ELF-1 (cell line): ENCODE measurements around the gene DNAJC18.

Experiments used
- DNase-seq: peaks from one replicate; pipeline ENCODE4 v3.0.0-alpha.2; 2016; ENCODE audit warnings: low read depth, low spot score

Gene DNAJC18

DNA sequence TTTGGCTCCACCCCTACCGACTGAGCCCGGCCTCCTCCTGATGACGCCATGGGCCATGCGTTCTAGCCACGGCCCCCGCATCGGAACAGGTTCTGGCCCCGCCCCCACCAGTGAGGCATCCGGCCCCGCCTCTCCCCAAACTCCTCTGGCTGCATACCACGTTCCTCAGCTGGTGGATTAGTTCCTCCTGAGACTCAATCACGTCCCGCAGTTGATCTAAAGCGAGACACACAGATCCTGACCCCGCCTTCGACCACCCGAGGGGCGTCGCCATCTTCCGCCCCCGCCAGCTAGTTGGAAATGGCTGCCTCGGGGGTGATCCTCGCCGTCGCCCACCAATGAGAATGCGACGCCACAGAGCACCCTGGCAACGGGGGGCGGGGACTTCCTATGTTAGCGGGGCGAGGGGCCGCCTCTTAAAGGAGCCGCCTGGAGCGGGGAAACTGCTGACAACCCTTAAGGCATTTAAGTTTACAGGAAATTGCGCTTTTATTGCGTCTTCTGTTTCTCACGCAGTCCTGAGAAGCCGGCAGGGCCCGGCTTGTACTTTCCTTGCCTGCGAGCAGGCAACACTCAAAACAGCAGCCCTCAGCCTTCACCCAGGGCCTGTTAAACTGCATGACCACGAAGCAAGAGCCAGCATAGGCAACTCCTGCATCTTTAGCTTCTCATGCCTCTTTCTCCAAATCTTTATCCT lies 35.4 kb downstream of the DNAJC18 start, which contains the start of gene SPATA24:
Gene SPATA24, minus strand, starts transcription at position 303 of the 697 bp plus-strand sequence. Its CDS starts 29 bp downstream, at position 274.
- peak; percentile 99 for DNase-seq

DNA sequence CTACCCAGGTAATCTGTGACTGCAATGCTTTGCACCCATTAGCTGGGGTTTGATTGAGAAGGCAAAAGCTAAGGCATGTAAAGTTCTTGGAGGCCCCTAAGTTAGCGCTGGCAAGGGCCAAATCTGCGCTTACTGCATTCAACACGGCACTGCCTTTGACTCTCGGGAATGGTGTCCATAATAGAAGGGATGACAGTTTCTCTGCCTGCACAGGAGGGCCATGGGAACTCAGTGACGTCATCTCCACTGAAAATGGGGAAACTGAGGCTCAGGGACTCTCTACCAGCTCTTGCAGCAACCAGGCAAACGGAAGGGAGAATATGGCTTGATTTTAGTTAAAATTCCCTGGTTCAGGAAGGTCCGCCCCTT lies 35.9 kb downstream of the DNAJC18 start:
- DNase-seq, result no peak

DNA sequence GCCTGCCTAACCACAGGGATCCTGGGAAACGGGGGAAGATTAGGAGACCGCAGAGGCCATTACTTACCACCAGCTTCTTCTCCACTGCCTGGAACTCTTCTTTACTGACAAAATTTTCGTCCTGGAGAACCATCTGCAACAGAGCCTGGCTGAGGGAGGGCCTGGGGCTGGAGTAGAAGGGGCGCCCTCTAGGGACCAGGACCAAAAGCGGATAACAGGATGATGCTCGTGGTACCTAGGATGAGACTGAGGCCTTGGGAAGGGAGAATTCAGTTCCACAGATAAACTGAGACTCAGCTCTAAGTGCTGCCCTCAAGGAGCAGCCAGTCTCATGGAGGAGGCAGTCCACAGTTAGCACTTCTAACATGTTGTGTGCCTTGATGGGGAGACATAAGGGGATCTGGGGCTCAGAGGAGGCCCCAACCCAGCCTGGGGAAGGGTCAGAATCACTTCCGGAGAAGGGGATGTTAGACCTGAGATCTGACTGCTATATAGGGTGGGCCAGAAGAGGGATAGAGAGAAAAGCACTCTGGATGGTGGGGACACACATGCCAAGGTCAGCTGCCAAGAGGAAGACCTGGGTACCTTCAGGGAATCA lies 36.7 kb downstream of the DNAJC18 start:
- peak; percentile 79 for DNase-seq

DNA sequence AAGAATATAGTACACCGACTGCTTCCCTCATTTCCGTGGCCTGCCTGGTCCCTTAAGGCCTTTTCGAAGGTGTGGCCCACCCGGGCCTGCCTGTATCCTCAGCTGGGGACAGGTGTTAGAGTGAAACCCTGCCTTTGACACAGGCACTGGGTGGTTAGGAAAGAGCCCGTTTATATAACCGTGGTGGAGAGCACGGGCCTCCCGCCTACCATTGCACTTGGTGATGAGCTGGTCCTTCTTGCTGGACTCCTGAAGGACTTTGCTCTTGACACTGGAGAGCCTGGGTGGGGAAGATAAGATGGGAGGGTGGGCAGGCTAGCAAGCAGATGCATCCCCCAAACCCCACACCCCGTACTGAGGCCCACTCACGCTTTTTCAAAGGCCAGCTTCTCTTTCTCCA lies 37.8 kb downstream of the DNAJC18 start:
- no peak for DNase-seq

DNA sequence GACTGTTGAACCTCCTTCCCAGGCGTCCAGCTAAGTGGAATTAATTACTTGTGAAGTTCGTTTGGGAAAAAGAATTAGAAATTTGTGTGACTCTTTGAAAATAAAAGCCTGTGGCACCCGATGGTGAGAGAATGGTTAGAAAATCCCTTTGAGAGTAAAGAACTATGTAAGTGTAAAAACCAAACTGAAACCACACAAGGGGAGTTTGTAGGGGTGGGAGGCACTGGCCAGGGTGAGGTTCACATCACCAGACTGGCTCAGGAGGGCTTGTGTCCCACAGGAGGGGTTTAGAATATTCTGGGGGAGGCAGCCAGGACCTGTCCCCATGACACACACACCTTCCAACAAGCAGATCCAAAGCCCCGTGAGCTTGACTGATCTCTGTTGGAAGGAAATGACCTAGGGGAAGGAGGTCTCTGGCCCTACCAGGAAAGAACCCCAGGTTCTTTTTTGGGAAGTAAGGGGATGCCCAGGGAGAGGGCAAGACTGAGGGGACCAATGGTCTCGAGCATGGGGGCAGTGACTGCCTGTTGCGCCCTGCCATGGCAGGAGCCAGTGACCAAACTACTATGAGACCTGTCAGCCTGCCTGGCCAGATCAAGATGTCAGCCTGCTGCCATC lies 39.7 kb downstream of the DNAJC18 start:
- no peak for DNase-seq

DNA sequence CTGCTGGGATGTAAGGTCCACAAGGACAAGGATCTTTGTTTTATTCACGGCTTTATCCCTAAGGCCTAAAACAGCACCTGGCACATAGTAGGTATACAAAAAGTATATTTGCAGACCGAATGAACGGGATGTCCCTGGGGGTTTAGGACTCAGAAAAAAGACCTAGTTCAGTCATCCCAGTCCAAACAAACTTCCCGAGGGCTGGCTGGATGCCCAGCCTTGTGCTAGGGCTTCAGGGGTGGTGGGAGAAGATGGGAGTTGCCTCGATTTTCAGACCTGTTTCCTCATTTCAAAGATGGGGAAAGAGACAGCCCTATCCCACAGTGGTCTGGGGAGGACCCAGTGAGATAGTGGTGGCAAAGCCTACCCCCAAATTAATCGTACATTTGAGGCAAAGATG lies 41.4 kb downstream of the DNAJC18 start:
- no peak for DNase-seq

DNA sequence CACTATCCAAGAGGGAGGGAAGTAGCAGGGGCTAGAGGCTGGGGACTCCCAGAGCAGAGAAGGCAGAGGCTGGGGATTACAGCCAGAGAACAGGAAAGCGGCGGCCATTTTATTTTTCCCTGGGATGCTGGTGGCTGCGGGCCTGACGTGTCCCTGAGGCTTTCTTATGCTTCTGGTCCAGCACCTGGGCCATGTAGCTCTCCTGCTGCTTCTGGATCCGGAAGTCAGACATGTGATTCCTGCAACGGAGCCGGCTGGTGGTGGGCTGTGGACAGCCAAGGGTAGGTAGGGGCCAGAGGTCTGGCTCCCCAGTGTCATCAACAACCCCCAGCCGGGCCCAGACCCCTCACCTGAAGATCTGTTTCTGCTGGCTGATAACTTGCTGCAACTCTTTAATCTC lies 42.6 kb downstream of the DNAJC18 start:
- DNase-seq, result no peak

DNA sequence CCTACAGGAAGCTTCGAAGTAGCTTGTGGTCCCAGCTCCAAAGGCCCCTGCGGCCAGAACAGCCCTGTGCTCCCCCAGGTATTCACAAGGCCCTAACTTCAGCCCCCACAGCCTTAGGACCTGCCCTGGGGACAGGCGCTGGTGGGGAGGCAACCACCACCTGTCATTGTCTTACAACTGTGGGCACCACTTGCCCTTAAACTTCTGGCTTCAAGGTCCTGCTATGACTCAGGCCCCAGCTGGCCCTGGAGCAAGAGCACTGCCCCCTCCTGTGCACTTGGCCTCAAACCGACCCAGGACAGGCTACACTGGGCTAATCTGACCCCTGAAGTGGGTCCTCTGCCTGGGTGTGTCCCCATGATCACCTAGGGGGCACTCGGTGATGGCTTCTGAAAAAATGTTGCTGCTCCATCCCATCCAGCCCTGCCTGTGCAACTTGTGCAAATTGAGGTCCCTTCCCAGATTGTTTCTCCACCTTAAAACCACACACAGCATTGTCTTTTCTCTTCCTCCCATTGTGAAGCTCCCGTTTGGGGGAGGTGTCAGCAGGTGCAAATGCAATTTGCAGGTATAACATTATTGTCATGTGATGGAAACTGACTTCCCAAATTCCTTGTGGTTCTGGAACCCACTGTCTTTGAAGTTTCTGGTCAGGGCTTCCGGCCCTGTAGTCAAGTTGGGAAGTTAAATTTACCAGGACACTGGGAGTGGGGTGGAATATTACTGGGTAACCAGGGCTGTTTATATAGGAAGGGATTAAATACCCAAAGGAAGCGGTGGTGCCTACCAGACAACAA lies 43.3 kb downstream of the DNAJC18 start:
- DNase-seq, result no peak

DNA sequence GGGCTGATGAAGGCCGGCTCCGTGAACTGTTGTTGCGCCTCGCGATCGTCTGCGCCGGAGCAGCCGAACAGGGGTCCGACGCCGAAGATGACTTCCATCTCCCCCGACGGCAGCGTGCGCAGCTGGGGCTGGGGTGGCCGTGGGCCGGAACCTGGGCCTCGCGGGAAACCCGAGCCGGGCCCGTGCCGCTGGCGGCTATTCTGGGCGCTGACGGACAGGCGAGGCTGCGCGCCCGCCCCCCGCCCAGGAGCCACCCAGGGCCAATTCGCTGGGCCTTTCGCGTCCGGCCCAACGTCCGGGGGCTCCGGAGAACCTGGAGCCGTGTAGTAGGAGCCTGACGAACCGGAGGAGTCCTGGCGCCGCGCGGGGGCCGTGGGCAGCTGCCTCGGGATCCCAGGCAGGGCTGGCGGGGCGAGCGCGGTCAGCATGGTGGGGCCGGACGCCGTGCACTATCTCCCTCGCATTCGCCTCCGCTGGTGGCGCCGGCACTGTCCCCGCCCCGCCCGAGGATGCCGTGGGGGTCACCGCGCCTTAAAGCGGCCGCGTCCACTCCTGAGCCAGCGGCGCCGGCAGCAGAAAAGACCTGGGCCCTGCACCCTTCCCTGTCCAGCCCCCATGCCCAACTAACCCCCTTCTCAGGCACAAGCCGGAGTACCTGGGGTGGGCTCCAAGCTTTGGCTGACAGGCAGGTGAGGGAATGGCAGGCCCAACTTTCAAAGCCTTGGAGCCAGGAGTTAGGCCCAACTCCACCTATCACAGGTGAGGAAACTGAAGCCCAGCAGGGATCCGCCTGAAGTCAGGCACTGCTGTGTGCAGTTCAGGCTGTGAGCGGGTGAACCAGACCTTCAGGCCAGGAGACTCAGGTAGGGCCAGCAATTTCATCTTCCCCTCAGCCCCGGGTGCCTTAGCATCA lies 44.4 kb downstream of the DNAJC18 start, which contains the start of gene PROB1:
Gene PROB1, minus strand, starts transcription at position 451 of the 913 bp plus-strand sequence. Its CDS starts 23 bp downstream, at position 428.
- DNase-seq, result peak; percentile 51

DNA sequence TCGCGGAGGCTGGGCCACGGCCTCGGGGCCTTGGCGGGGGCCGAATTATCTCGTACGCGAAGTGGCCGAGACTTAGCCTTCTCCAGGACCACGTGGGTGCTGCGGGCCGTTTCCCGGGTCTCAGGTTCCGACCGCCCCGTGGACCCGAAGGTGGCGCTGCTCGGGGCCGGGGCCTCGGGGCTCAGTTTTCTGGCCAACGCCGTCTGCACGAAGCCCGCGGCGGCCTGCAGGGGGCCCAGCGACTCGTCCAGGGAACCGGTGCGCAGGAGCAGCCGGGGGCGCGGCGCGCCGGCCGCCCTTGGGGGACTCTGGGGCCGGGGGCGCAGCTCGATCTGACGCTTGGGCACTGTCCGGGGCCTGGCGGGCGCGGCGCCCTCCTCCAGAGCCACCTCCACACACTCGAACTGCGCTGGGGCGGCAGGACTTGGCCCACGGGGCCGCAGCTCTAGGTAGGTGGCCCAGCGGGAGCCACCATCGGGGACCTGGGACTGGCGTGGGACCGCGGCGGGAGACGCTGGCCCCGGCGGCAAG lies 45.1 kb downstream of the DNAJC18 start:
- DNase-seq, result peak; percentile 62

DNA sequence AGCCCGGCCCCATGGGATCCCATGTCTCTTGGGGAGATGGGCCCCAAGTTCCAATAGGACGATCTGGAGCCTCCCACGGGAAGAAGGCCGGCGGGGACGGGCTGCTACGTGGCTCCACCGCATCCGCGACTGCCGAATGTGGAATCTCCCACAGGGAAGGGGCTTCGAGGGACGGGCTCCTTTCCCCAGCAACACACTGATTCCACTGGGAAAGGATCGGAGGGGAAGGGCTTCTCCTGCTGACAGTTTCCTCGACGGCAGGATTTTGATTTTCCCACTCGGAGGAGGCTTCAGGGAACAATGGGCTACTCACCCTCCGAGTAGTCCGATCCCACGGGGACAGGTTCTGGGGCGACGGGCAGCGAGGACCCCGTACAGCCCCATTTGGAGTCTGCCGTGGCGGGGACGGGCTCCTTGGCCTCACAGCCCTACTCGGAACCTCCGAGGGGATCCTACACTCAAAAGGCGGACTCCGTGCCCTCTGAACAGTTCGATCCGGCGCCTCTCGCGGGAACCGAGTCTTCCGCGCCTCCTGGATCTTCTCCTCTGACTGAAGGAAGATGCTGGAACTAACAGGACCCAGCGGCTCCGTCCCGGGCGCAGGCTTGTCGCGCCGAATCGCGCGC lies 45.7 kb downstream of the DNAJC18 start:
- no peak for DNase-seq

DNA sequence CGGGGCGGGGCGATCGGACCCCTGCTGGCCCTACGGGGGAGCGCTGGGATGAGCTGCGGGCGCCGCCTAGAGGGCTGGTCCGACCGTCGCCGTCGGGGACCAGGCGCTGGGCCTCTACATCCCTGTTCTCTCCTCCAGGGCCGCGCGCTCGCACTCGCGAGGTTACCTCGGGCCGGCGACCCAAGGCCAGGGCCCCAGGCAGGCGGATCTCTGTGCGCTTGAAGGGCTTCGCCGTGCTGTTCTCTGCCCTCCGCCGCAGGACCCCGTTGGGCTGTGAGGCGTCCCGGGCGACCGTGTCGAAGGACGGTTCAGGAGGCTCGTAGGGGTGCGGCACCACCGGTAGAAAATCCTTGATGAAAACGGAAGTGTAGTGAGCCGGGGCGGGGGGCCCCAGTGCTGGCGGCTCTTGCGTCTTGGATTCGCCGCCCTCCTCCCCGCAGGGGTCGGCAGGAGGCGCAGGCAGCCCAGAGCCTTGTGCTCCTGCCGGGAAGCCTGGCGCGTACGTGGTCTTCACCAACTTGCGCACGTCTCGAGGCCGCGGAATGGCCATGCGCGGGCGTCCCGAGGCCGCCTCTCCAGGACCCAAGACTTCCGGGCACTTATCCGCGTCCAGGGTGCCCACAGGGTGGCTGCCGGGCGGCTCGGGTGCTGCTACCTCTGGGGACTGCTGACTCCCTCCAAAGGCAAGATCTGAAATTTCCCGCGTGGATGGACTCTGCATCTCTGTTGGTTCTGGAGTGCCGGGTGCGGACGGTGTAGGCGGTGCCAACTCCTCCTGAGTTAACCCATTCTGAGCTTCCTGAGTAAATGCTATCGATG lies 46.4 kb downstream of the DNAJC18 start:
- DNase-seq, result peak; percentile 89

DNA sequence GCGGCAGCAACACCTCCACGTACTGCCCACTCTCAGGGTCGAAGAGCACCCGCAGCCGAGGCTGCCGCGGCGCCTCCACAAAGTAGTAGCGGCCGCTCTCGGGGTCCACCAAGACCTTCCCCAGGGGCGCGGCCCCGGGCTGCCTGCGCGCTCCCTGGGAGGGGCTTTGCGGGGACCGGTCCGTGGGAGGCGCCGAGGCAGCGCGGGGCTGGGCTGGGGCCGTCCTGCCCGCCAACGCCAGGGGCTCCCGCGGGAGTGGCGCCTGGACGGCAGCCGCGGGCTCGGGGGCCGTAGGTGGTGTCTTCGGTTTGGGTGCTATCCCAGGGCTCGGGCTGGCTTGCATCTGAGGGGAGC lies 47.0 kb downstream of the DNAJC18 start:
- DNase-seq, result no peak

DNA sequence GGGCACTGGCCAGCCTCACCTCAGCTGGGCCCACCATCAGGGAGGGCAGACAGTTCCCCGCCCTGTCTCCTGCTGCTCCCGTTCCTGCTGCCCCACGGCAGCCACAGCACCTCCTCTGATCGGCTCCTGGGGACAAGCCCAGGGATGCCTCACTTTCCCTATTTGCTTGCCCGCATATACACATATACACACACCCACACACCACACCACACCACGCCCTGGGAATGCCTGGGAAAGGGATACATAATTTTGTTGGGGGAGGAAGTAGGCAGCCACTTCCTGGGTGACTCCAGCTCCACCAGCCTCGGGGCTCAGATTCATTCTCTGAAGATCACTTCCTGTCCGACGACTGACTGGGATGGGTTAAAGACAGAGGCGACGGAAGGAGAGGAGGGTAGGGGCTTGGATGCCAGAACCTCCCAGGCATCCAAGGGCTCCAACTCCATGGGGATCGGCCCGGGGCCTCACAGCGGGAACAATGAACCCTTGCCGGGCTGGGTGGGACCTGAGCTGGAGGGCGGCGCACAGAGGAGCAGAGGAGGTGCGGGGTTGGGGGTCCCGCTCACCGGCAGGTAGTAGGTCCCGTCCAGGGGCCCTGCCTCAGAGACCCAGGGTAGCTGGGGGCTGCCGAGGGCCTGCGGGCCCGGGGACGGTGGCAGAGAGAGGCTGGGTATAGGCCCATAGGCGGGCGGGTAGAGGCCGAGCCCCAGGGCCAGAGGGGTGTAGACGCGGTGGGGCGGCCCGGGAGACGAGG lies 47.6 kb downstream of the DNAJC18 start:
- peak; percentile 42 for DNase-seq

DNA sequence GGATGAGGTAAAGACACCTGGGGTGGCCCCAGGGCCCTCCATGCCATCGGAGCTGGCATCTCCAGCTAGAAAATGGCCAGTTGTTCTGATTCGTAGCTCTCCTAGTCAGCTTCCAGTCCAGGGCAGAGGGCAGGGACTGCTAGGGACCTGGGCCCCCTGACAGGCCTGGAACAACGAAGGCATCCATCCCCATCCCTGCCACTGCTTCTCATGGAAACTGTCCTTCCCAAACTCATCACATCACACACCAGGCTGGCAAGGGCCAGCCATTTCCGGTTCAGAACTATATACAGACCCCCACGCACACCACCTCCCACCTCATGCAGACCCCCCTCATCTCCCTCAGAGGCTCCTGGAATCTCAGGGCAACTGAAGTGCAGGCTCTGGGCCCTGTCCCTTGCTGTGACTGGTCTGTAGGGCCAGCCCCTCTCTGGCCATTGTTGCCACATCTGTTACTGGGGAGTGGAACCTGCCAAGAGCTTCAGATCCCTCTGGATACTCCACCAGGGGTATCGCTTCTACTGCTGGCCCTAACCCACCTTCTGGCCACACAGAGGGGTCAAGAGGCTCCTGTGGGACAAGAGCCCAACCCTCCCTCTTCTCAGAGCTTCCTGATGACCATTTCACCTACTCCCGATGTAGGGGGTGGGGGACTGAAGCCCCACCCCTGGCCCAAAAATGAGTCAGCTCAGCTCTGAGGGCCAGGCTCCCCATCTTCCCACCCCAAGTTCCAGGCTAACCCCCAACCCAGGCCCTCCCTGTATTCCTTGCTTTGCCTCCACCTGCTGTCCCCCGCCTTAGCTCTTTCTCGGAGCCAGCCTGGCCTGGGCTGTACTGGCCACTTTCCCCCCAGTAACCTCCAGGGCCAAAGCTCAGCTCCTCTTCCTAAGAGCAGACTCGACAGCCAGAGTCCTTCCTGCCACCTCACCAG lies 48.4 kb downstream of the DNAJC18 start:
- DNase-seq, result no peak

DNA sequence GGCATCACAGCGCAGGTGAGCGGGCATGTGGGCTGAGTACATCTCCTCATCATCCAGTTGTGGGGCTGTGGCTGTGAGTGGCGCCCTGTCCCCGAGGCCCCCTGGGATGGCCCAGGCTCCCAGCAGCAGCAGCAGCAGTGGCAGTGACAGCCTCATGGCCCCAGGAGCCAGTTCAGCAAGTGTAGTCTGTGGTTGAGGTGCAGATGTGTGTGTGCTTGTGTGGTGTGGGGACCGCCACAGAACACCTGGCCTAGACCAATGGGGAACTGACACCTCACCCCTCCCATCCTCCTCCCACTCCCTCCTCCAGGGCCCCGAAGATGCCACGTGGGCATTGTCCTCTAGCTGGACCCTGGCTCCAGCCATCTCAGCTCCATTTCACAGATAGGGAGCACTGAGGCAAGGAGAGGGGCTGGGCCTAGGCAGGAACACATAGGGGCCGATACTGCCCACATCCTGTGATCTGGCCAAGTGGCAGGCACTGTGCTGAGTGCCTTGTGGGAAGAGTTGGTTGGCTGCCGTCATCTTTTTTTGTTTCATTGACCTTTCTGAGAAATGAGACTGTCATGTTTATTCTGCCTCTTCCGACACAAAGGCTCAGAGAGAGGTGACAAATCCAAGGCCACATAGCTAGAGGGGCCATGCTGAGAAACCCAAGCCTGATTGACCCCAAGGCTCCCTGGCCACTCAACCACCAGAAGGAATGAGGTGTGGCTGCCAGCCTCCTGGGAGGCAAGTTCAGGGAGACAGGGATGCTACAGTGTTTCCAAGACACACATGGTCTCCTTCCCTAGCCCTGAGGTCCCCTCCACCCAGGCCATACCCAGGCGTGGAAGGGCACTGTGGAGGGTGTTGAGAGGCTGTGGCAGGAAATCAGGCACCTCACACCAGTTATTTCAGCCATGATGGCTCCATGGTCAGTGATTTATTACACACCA lies 49.4 kb downstream of the DNAJC18 start, which contains the start of gene MZB1:
Gene MZB1, minus strand, starts transcription at position 213 of the 938 bp plus-strand sequence. Its CDS starts 57 bp downstream, at position 156.
- no peak for DNase-seq
